D721Med (cell line): ENCODE measurements around the gene TGM3.

Experiments used
- DNase-seq: peaks from one replicate; pipeline ENCODE4 v3.0.0; 2011; ENCODE audit warnings: low spot score; ENCODE audit not compliant: insufficient read length
- FAIRE-seq: peaks from 2 replicates; lab custom pipeline; 2011; peaks lifted over from hg19 to GRCh38; lab: Jason Lieb, UNC
- CTCF ChIP-seq: IDR thresholded peaks from 2 replicates; pipeline ENCODE4 v1.5.1; 2012; ENCODE audit warnings: mild to moderate bottlenecking, control low read depth; ENCODE audit not compliant: insufficient read depth; ENCODE audit errors: missing control alignments

TGM3 gene

GRCh38 chr20:2387580-2387979, 91.8 kb downstream of the TGM3 start:
- TF ChIP-seq CTCF, result no peak
- no peak for DNase-seq
- FAIRE-seq, result no peak
